ENCODE data around the gene ZNF311.
A peak's percentile ranks its signal among the peaks of the same experiment; 100 is the strongest.

The ZNF311 gene

DNA sequence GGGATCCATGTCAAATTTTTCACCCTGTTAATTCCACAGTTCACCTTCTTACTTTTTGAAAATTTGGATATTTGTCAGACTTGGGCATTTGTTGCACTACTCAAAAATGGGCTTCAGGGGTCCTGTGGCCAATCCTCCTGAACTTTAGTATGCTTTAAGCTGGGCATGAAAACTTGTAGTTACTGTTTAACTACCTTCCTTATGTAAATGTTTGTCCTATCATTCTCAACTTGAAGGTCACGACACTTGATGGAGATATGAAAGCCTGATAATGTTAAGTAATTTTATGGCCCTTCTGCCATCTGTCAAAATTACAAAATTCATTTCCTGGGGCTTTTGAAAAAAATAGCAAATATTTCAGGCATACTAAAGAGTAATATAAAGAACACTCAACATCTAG, 4.2 kb upstream of the ZNF311 start:
- TF ChIP-seq, protein P1, sequence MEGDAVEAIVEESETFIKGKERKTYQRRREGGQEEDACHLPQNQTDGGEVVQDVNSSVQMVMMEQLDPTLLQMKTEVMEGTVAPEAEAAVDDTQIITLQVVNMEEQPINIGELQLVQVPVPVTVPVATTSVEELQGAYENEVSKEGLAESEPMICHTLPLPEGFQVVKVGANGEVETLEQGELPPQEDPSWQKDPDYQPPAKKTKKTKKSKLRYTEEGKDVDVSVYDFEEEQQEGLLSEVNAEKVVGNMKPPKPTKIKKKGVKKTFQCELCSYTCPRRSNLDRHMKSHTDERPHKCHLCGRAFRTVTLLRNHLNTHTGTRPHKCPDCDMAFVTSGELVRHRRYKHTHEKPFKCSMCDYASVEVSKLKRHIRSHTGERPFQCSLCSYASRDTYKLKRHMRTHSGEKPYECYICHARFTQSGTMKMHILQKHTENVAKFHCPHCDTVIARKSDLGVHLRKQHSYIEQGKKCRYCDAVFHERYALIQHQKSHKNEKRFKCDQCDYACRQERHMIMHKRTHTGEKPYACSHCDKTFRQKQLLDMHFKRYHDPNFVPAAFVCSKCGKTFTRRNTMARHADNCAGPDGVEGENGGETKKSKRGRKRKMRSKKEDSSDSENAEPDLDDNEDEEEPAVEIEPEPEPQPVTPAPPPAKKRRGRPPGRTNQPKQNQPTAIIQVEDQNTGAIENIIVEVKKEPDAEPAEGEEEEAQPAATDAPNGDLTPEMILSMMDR (IDR thresholded peaks at IDR 0.05; ENCODE audit: low read length, missing control alignments): no peak
- H3K4me3 ChIP-seq (replicated peaks; ENCODE audit: low read depth, low read length): no peak overlapping the region
- no peak for DNase-seq (ENCODE audit: low read depth)

- no peak overlapping the region for H3K4me3 ChIP-seq (replicated peaks; ENCODE audit: low read depth, low read length)
- TF ChIP-seq, protein P1 (IDR thresholded peaks at IDR 0.05; ENCODE audit: low read length, missing control alignments): no peak
- no peak for DNase-seq (ENCODE audit: low read depth)
These were observed 3.0 kb upstream of the ZNF311 start for GRCh38 chr6:29008089-29008488.

DNA sequence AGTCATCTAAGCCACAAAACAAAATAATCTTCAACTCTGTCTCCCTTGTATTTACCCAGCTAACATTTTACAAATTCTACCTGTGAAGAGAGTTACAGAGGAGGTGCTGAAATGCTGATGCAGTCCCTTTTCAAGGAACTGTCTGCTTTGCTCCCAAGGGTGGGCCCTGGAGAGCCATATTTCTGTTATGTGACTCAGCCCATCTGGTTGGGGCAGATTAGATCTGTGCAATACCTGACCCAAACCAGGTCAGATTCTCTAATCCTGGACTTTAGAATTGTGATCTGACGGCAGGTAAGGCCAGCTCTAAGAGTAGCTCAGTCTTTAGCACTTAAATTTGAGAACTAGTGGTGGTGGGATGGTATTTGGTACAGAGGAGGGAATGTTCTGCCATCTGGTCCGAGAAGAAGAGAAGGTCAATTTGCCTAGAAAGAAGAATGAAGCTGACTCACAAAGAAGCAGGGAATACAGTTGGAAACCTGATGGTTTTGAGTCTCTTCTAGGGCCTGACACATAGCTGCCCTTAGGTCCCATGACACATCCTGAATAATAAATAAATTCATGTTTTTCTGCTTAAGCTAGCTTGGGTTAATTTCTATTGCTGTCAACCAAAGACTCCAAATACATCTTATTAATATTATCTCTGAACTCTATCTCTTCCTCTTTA, 8.1 kb downstream of the ZNF311 start:
- TF ChIP-seq, protein P1 (IDR thresholded peaks at IDR 0.05; ENCODE audit: low read length, missing control alignments): no peak
- no peak overlapping the region for H3K4me3 ChIP-seq (replicated peaks; ENCODE audit: low read depth, low read length)
- DNase-seq (ENCODE audit: low read depth): no peak

DNA sequence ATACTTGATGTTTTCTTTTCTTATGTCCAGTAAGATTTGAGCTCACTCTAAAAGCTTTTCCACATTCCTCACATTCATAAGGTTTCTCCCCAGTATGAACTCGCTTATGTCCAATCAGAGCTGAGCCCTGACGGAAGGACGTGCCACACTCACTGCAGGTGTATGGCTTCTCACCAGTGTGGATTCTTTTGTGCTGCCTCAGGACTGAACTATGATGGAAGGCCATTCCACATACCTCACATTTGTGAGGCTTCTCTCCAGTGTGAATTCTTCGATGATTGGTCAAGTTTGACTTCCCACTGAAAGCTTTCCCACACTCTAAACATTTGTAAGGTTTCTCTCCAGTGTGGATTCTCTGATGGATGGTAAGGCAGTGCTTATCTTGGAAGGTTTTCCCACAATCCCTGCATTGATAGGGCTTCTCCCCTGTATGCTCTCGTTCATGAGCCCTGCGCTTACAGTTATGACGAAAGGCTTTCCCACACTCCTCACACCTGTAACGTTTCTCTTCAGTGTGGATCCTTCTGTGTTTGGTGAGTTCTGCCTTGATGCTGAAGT, 9.9 kb downstream of the ZNF311 start:
- DNase-seq (ENCODE audit: low read depth): no peak
- TF ChIP-seq, protein P1 (IDR thresholded peaks at IDR 0.05; ENCODE audit: low read length, missing control alignments): no peak
- no peak overlapping the region for H3K4me3 ChIP-seq (replicated peaks; ENCODE audit: low read depth, low read length)

DNA sequence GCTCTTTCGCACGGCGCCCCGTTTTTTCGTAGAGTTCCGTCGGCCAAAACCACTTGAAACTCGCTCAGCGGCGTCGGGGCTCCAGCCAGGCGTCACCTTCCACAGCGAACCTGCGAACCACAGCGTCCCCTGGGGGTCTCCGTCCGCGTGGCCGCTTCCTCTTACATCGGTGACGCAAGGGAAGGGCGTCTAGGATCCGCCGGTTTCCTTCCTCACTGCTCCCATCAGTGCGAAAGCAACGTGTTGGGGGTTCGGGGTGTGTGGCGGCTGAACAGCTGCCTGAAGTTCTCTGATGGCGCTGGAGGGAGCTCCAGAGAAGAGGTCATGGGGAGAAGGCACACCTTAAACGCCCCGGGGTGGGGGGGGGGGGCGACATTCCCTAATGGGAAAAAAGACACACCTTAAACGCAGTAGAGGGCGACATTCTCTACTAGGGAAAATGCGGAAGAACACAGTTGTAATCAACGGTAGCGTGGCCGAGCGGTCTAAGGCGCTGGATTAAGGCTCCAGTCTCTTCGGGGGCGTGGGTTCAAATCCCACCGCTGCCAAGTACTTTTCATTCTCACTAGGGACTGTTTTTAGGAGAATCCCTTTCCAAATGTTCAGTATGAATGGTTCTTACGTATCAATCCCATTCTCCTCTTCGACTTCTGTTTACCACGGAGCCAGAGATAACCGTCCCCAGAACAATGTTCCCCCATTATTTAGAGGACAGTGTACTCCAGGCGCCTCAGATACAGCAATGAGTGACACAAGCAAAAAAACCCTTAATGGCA, 16.4 kb downstream of the ZNF311 start:
- H3K4me3 ChIP-seq (replicated peaks; ENCODE audit: low read depth, low read length): peak overlapping the region; percentile 47
- TF ChIP-seq, protein P1 (IDR thresholded peaks at IDR 0.05; ENCODE audit: low read length, missing control alignments): peak; percentile 41
- DNase-seq (ENCODE audit: low read depth): peak; percentile 73

GRCh38 chr6:28985462-28986164, 19.5 kb downstream of the ZNF311 start:
- peak; percentile 99 for DNase-seq (ENCODE audit: low read depth)
- TF ChIP-seq, protein P1 (IDR thresholded peaks at IDR 0.05; ENCODE audit: low read length, missing control alignments): no peak
- H3K4me3 ChIP-seq (replicated peaks; ENCODE audit: low read depth, low read length): peak overlapping the region; percentile 59

Data from fibroblast of pulmonary artery (primary cell).